Activated CD4-positive, alpha-beta T cell treated with anti-CD3 and anti-CD28 coated beads, Interleukin-10, Interleukin-2, amounts not matched to agents 100 ng/mL and 50 ng/mL, durations not matched to agents 16 hours and 8 hours (primary cell): ENCODE results near the gene SERPINA9.
"Not testable (repeated sequence)": the region's sequence is repeated elsewhere in the genome, so short reads cannot be mapped to it uniquely, and the experiment has no call there.

Experiments used
- DNase-seq: peaks from one replicate; pipeline ENCODE4 v3.0.0-alpha.2; 2020

SERPINA9 gene

DNA sequence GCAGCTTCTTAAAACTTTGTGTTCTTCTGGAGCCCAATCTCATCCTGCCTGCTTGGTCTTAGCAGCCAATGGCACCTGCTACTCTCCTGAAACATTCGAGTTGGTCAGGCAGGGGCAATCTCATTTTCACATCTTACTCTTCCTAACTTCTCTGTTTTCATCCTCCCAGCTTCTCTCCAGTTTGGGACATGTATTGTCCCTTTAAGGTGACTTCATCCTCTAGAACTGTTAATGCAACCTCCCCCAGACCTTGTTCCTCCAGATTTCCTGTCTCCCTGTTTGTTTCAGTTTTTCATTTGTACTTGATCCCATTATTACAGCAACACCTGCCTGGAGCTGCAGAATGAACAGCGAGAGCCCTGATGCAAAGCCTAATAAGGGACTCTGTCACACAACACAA lies 54.7 kb downstream of the SERPINA9 start:
- DNase-seq, result no peak

DNA sequence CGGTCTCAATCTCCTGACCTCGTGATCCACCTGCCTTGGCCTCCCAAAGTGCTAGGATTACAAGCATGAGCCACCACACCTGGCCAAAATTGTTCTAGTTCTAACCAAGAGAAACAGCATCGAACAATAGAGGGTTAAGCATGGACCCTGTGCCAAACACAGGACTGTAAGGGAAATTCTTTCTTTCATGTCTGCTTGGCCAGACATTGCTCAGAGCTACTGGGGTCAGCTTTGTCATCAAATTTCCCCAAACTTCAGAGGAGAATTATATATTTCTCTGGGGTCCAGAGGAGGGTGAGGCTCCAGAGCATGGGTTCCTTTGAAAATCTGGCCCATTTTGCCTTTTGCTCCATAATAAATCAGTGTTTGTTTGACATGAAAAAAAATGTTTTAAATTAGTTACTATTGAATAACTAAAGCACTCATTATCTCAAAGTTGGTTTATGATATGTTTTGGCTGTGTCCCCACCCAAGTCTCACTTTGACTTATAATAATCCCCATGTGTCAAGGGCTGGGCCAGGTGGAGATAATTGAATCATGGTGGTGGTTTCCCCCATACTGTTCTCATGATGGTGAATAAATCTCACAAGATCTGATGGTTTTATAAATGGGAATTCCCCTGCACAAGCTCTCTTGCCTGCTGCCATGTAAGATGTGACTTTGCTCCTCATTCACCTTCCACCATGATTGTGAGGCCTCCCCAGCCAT lies 58.3 kb downstream of the SERPINA9 start:
- not testable (repeated sequence) for DNase-seq
